Measurements from ENCODE around the gene MCM5. TPM values are rescaled to one million over a fixed set of nuclear protein-coding genes. Genes with fewer than 3 reads are reported as not detected.

Gene MCM5
- total and polyA plus RNA-seq, 2 donors: 22.2 to 24.7 TPM

GRCh38 chr22:35368386-35368785, 31.6 kb upstream of the MCM5 start:
- Histone ChIP-seq H3K4me1 (ENCODE audit: insufficient read depth) (peaks cover 1% of the 10 kb centered on the region), H3K27ac (ENCODE audit: low read depth) (no peak overlapping the region), H3K4me3 (ENCODE audit: low read depth, low read length) (no peak overlapping the region), H3K36me3 (ENCODE audit: insufficient read depth) (no peaks in the 10 kb centered on the region)
- WGBS: 86% methylated on average over 6 of the region's 6 CpGs
- no peak for DNase-seq (ENCODE audit: extremely low spot score)

DNA sequence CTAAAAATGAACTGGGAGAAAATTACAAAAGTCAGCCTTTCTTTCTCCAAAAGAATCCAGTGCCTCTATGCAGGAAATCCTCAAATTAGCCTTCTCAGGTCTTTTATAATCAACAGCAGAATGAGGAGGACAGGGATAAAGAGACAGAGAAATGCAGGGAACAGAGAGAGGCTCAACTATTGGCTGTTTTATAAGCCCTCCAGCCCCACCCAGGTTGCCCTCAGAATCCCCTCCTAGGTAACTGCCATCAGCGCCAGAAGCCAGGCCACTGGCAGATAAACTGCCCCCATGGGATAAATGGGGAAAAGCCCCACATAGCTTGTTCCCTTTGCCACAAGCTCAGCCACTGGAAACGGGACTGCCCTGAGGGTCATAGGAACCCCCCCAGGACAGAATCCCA, 29.9 kb upstream of the MCM5 start:
- H3K4me3 ChIP-seq (ENCODE audit: low read depth, low read length): no peak overlapping the region
- H3K36me3 ChIP-seq (ENCODE audit: insufficient read depth): no peaks in the 10 kb centered on the region
- DNase-seq (ENCODE audit: extremely low spot score): no peak
- H3K27ac ChIP-seq (ENCODE audit: low read depth): no peak overlapping the region
- peaks cover 1% of the 10 kb centered on the region for H3K4me1 ChIP-seq (ENCODE audit: insufficient read depth)
- 72% methylated on average over 2 of the region's 2 CpGs for WGBS

GRCh38 chr22:35373781-35374180, 26.2 kb upstream of the MCM5 start:
- WGBS: 67% methylated on average over 6 of the region's 6 CpGs
- Histone ChIP-seq H3K4me3 (ENCODE audit: low read depth, low read length) (no peak overlapping the region), H3K36me3 (ENCODE audit: insufficient read depth) (no peaks in the 10 kb centered on the region), H3K27ac (ENCODE audit: low read depth) (no peak overlapping the region), H3K4me1 (ENCODE audit: insufficient read depth) (peaks cover 1% of the 10 kb centered on the region)
- DNase-seq (ENCODE audit: extremely low spot score): no peak

DNA sequence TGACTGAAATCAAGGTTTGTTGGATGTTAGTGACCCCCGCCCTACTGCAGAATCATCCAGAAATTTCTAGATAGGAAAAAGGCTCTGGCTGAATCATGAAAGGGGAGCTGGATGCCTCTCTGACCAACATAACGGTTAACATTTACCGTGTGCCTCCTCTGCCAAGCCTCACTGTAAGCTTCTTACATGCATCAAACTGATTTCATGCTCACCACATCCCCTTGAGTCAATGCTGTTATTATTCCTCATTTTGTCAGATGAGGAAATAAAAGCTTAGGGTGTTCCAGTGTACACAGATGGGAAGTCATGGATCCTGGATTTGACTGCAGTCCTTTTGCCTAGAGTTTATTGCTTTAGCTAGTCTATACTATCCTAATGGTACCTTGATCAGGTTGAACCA, 24.9 kb upstream of the MCM5 start:
- Histone ChIP-seq H3K27ac (ENCODE audit: low read depth) (no peak overlapping the region), H3K4me3 (ENCODE audit: low read depth, low read length) (no peak overlapping the region), H3K36me3 (ENCODE audit: insufficient read depth) (no peaks in the 10 kb centered on the region), H3K4me1 (ENCODE audit: insufficient read depth) (peaks cover 1% of the 10 kb centered on the region)
- no peak for DNase-seq (ENCODE audit: extremely low spot score)
- WGBS: 87% methylated on average over 3 of the region's 3 CpGs

- no peaks in the 10 kb centered on the region for H3K36me3 ChIP-seq (ENCODE audit: insufficient read depth)
- peaks cover 1% of the 10 kb centered on the region for H3K4me1 ChIP-seq (ENCODE audit: insufficient read depth)
- H3K4me3 ChIP-seq (ENCODE audit: low read depth, low read length): no peak overlapping the region
- no peak for DNase-seq (ENCODE audit: extremely low spot score)
- no peak overlapping the region for H3K27ac ChIP-seq (ENCODE audit: low read depth)
- WGBS: 72% methylated on average over 8 of the region's 8 CpGs
These were observed 24.4 kb upstream of the MCM5 start for GRCh38 chr22:35375526-35375925.

- H3K4me3 ChIP-seq (ENCODE audit: low read depth, low read length): no peak overlapping the region
- WGBS: 8% methylated on average over 17 of the region's 17 CpGs
- peaks cover 1% of the 10 kb centered on the region for H3K4me1 ChIP-seq (ENCODE audit: insufficient read depth)
- H3K27ac ChIP-seq (ENCODE audit: low read depth): peak overlapping the region; percentile 60
- no peaks in the 10 kb centered on the region for H3K36me3 ChIP-seq (ENCODE audit: insufficient read depth)
- peak; percentile 89 for DNase-seq (ENCODE audit: extremely low spot score)
These were observed 23.0 kb upstream of the MCM5 start for GRCh38 chr22:35376728-35377472.

DNA sequence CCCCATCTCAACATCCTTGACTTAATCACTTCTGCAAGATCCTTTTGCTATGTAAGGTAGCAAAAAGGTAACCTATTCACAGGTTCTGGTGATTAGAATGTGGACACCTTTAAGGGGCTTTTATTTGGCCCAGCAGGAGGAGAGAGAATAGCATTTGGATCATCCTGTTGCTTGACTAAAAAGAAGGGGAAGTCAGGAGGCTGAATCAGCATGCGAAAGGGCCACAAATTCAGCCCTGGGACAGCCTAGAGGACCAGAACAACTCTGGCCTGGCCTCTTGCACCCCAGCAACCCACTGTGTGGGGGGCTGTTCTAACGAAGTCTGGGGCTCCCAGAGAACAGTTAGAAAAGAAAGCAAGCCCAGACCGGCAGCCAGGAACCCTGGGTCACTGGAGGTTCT, 22.2 kb upstream of the MCM5 start:
- 80% methylated on average over 3 of the region's 3 CpGs for WGBS
- DNase-seq (ENCODE audit: extremely low spot score): no peak
- H3K4me1 ChIP-seq (ENCODE audit: insufficient read depth): no peaks in the 10 kb centered on the region
- H3K36me3 ChIP-seq (ENCODE audit: insufficient read depth): no peaks in the 10 kb centered on the region
- H3K27ac ChIP-seq (ENCODE audit: low read depth): peak overlapping the region; percentile 6
- H3K4me3 ChIP-seq (ENCODE audit: low read depth, low read length): no peak overlapping the region

DNA sequence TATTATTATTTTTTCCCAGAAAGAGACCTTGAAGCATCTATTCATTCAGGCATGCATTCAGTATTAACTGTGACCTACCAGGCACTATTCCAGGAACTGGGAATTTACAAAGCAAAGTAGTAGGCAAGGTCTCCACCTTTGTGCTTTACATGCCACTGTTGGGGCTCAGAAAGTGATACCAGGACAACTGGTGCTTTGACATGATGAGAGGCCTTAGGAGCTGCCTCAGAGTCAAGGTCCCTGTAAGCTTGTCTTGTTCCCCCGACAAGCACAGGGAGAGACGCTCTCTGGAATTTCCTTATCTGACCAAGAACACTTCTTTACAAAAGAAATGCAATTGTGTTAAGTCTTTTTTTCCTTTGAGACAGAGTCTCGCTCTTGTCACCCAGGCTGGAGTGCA, 21.3 kb upstream of the MCM5 start:
- Histone ChIP-seq H3K27ac (ENCODE audit: low read depth) (no peak overlapping the region), H3K4me1 (ENCODE audit: insufficient read depth) (no peaks in the 10 kb centered on the region), H3K4me3 (ENCODE audit: low read depth, low read length) (no peak overlapping the region), H3K36me3 (ENCODE audit: insufficient read depth) (no peaks in the 10 kb centered on the region)
- no peak for DNase-seq (ENCODE audit: extremely low spot score)
- WGBS: 73% methylated on average over 3 of the region's 3 CpGs

- WGBS: 68% methylated on average over 10 of the region's 10 CpGs
- DNase-seq (ENCODE audit: extremely low spot score): no peak
- Histone ChIP-seq H3K4me3 (ENCODE audit: low read depth, low read length) (no peak overlapping the region), H3K36me3 (ENCODE audit: insufficient read depth) (no peaks in the 10 kb centered on the region), H3K4me1 (ENCODE audit: insufficient read depth) (no peaks in the 10 kb centered on the region), H3K27ac (ENCODE audit: low read depth) (no peak overlapping the region)
These were observed 20.6 kb upstream of the MCM5 start for GRCh38 chr22:35379146-35379993.

DNA sequence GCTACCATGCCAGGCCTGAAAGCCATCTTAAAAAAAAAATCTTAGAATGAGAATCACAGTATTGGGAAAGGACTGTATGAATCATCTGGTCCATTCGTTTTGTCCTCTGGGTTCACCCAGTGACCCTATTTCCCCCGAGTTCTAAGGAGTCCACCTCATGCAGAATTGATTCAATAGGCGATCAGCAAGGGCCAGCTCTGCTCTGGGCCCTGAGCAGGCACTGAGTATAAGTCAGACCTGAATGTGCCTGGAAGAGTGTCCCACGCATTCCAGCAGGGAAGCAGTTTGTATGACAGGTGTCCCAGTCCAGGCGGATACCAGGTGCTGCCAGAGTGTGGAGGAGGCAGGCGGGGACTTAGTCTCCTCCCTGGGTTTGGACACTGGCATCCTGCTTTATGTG, 19.9 kb upstream of the MCM5 start:
- no peaks in the 10 kb centered on the region for H3K4me1 ChIP-seq (ENCODE audit: insufficient read depth)
- H3K36me3 ChIP-seq (ENCODE audit: insufficient read depth): no peaks in the 10 kb centered on the region
- no peak overlapping the region for H3K4me3 ChIP-seq (ENCODE audit: low read depth, low read length)
- DNase-seq (ENCODE audit: extremely low spot score): no peak
- 94% methylated on average over 6 of the region's 6 CpGs for WGBS
- H3K27ac ChIP-seq (ENCODE audit: low read depth): no peak overlapping the region

DNA sequence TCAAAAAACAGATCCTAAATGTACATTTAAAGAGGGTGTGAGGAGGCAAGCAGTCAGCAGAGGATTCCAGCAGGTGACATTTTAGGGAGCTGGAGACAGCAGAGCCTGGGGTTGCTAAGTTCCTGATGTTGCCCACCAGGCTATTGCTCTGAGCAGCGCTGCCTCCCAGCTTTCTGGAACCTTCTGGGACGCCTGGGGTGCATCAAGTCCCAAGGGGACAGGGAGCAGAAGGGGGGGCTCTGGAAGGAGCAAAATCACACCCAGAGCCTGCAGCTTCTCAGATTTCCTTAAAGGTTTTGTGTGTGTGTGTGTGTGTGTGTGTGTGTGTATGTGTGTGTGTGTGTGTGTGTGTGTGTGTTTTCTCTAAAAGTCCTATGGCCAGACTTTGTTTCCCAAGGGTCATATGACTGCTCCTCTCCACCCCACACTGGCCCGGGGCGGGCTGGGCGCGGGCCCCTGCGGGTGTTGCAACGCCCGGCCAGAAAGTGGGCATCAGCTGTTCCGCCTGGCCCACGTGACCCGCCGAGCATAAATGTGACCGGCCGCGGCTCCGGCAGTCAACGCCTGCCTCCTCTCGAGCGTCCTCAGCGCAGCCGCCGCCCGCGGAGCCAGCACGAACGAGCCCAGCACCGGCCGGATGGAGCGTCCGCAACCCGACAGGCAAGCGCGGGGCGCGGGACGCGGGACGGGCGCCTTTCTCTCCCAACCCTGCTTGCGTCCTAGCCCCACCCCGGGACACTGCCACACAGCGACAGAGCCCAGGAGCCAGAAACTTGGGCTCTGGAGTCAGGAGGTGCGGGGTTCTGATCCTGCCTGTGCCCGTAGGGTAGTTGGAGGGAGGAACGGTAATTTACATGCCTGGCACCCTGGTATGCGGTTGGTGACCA, 19.2 kb upstream of the MCM5 start, which contains the start of gene HMOX1:
Gene HMOX1, plus strand, starts transcription at position 560 of the 887 bp plus-strand sequence. Its CDS starts 78 bp downstream, at position 638.
- DNase-seq (ENCODE audit: extremely low spot score): no peak
- Histone ChIP-seq H3K4me3 (ENCODE audit: low read depth, low read length) (peak within 1 kb of the TSS; percentile 35), H3K4me1 (ENCODE audit: insufficient read depth) (no peaks in the 10 kb centered on the region), H3K36me3 (ENCODE audit: insufficient read depth) (no peaks in the 10 kb centered on the region), H3K27ac (ENCODE audit: low read depth) (no peak within 1 kb of the TSS)
- WGBS: 4% methylated on average over 47 of the region's 47 CpGs

- Histone ChIP-seq H3K4me1 (ENCODE audit: insufficient read depth) (no peaks in the 10 kb centered on the region), H3K27ac (ENCODE audit: low read depth) (no peak overlapping the region), H3K36me3 (ENCODE audit: insufficient read depth) (no peaks in the 10 kb centered on the region), H3K4me3 (ENCODE audit: low read depth, low read length) (peak overlapping the region; percentile 35)
- DNase-seq (ENCODE audit: extremely low spot score): no peak
- WGBS: 78% methylated on average over 5 of the region's 5 CpGs
These were observed 18.4 kb upstream of the MCM5 start for GRCh38 chr22:35381424-35382009.

GRCh38 chr22:35383679-35384071, 16.3 kb upstream of the MCM5 start:
- H3K27ac ChIP-seq (ENCODE audit: low read depth): no peak overlapping the region
- H3K4me3 ChIP-seq (ENCODE audit: low read depth, low read length): no peak overlapping the region
- WGBS: 83% methylated on average over 3 of the region's 3 CpGs

More at GRCh38 chr22:35383679-35384071, 16.3 kb upstream of the MCM5 start:
- no peaks in the 10 kb centered on the region for H3K36me3 ChIP-seq (ENCODE audit: insufficient read depth)
- no peaks in the 10 kb centered on the region for H3K4me1 ChIP-seq (ENCODE audit: insufficient read depth)
- DNase-seq (ENCODE audit: extremely low spot score): no peak

All from urinary bladder (tissue), 4 donors.